ENCODE data around the gene ATP8A1. TPM values are rescaled to one million over a fixed set of nuclear protein-coding genes. Genes with fewer than 3 reads are reported as not detected.
A peak's percentile ranks its signal among the peaks of the same experiment; 100 is the strongest.

Gene ATP8A1
- total RNA-seq, 2 donors from 2014 or later = 43.3 to 59.2 TPM

DNA sequence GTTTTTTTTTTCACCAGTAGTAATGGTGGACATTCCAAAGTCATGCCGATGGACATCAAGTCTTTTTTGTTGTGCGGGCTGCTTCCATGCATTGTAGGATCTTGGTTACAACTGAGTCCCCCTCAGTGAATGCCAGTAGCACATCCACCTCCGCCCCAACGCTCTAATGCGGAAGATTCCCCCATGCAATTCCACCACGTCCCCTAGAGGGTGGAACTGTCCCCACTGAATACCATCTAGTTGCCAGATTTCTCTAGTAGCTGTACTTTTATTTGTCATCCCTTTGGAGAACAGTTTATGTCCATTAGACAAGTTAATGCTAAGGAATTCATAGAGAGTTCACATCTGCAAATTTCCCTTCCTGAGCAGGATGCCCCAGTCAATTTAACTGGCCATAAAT is 252.9 kb downstream of the ATP8A1 start:
- Mint-ChIP-seq H3K36me3 (ENCODE audit: low read depth) (peaks cover 2% of the 10 kb centered on the region), H3K27ac (no peak overlapping the region), H3K4me1 (peaks cover 8% of the 10 kb centered on the region), H3K4me3 (no peak overlapping the region), H3K27me3 (peaks cover 57% of the 10 kb centered on the region)
- DNase-seq (no peak), ATAC-seq (no peak)
- H3K9me3 ChIP-seq (ENCODE audit: control insufficient read depth, low read length, poor library complexity, severe bottlenecking) = no peaks in the 10 kb centered on the region

GRCh38 chr4:42401171-42401570 is 255.7 kb downstream of the ATP8A1 start:
- no peak for ATAC-seq
- DNase-seq = no peak
- H3K9me3 ChIP-seq (ENCODE audit: control insufficient read depth, low read length, poor library complexity, severe bottlenecking) = no peaks in the 10 kb centered on the region
- H3K4me1 Mint-ChIP-seq = peaks cover 15% of the 10 kb centered on the region
- peaks cover 2% of the 10 kb centered on the region for H3K36me3 Mint-ChIP-seq (ENCODE audit: low read depth)
- no peak overlapping the region for H3K27ac Mint-ChIP-seq
- peak overlapping the region; percentile 41 for H3K4me3 Mint-ChIP-seq
- peaks cover 79% of the 10 kb centered on the region for H3K27me3 Mint-ChIP-seq

DNA sequence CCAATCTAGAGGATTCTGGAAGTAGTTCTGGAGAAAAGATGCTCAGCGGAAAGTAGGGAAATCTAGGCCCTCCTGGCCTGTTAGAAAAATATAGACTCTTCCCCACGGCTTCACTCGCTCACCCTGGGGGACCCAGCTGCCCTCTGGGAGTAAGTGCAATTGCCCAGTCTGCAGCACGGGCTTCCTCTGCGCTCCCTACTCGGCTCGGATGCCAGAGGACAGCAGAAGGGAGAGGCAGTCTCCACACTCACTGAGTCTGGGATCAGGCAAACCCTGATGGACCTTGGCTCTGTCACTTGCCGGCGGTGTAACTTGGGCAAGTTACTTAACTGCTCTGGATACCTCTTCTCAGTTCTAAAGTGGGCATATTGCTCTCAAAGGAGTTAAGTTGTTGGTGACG is 257.5 kb downstream of the ATP8A1 start:
- no peak for ATAC-seq
- no peak for DNase-seq
- no peak overlapping the region for H3K27ac Mint-ChIP-seq
- peaks cover 75% of the 10 kb centered on the region for H3K27me3 Mint-ChIP-seq
- H3K4me3 Mint-ChIP-seq = peak overlapping the region; percentile 84
- peaks cover 2% of the 10 kb centered on the region for H3K36me3 Mint-ChIP-seq (ENCODE audit: low read depth)
- H3K9me3 ChIP-seq (ENCODE audit: control insufficient read depth, low read length, poor library complexity, severe bottlenecking) = no peaks in the 10 kb centered on the region
- H3K4me1 Mint-ChIP-seq = peaks cover 15% of the 10 kb centered on the region

DNA sequence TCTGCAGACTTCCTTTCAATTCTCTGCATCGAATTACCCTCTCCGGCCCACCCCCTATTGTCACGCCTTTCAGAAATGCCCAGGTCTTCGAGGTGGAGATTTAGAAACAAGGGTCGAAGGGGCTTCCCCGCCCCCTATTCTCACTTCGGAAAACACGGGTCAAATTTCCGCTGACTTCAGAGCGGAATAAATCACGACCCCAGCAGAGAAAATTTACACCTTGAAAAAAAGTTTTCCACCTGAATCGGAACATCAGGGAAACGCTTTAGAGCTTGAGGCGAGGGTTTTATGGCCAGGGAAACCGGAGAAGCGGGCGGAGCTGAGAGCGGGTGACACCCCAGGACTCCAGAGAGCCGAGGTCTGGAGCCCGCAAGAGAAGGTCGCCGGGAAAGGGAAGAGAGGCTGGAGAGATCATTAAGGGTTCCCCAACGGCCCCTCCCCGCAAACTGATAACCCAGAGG is 258.0 kb downstream of the ATP8A1 start:
- H3K27me3 Mint-ChIP-seq = peaks cover 70% of the 10 kb centered on the region
- peaks cover 2% of the 10 kb centered on the region for H3K36me3 Mint-ChIP-seq (ENCODE audit: low read depth)
- H3K27ac Mint-ChIP-seq = no peak overlapping the region
- ATAC-seq (no peak), DNase-seq (no peak)
- H3K4me3 Mint-ChIP-seq = peak overlapping the region; percentile 84
- no peaks in the 10 kb centered on the region for H3K9me3 ChIP-seq (ENCODE audit: control insufficient read depth, low read length, poor library complexity, severe bottlenecking)
- peaks cover 15% of the 10 kb centered on the region for H3K4me1 Mint-ChIP-seq

- peak overlapping the region; percentile 84 for H3K4me3 Mint-ChIP-seq
- no peak overlapping the region for H3K27ac Mint-ChIP-seq
- no peaks in the 10 kb centered on the region for H3K9me3 ChIP-seq (ENCODE audit: control insufficient read depth, low read length, poor library complexity, severe bottlenecking)
- peaks cover 64% of the 10 kb centered on the region for H3K27me3 Mint-ChIP-seq
- peaks cover 2% of the 10 kb centered on the region for H3K36me3 Mint-ChIP-seq (ENCODE audit: low read depth)
- peaks cover 15% of the 10 kb centered on the region for H3K4me1 Mint-ChIP-seq
- DNase-seq (no peak), ATAC-seq (peak; percentile 44)
Measured at GRCh38 chr4:42398171-42398870, 258.6 kb downstream of the ATP8A1 start.

GRCh38 chr4:42397635-42398170 is 259.2 kb downstream of the ATP8A1 start:
- H3K9me3 ChIP-seq (ENCODE audit: control insufficient read depth, low read length, poor library complexity, severe bottlenecking) = no peaks in the 10 kb centered on the region
- H3K27ac Mint-ChIP-seq = no peak overlapping the region
- no peak for DNase-seq
- peaks cover 58% of the 10 kb centered on the region for H3K27me3 Mint-ChIP-seq
- H3K4me3 Mint-ChIP-seq = peak overlapping the region; percentile 89
- H3K36me3 Mint-ChIP-seq (ENCODE audit: low read depth) = peaks cover 2% of the 10 kb centered on the region
- peaks cover 15% of the 10 kb centered on the region for H3K4me1 Mint-ChIP-seq
- ATAC-seq = peak; percentile 33

GRCh38 chr4:42396752-42397634 is 259.9 kb downstream of the ATP8A1 start, which contains the start of gene SHISA3:
TSS of gene SHISA3 (plus strand) at chr4:42397488. CDS start at chr4:42398057, 569 bp downstream.
- no peak for DNase-seq
- Mint-ChIP-seq H3K4me1 (peaks cover 15% of the 10 kb centered on the region), H3K4me3 (peak within 1 kb of the TSS; percentile 89), H3K27me3 (peaks cover 58% of the 10 kb centered on the region), H3K36me3 (ENCODE audit: low read depth) (peaks cover 2% of the 10 kb centered on the region), H3K27ac (no peak within 1 kb of the TSS)
- peak; percentile 62 for ATAC-seq
- no peaks in the 10 kb centered on the region for H3K9me3 ChIP-seq (ENCODE audit: control insufficient read depth, low read length, poor library complexity, severe bottlenecking)

GRCh38 chr4:42396361-42396751 is 260.5 kb downstream of the ATP8A1 start:
- Mint-ChIP-seq H3K4me1 (peaks cover 15% of the 10 kb centered on the region), H3K36me3 (ENCODE audit: low read depth) (peaks cover 2% of the 10 kb centered on the region), H3K27me3 (peaks cover 60% of the 10 kb centered on the region), H3K4me3 (peak overlapping the region; percentile 89), H3K27ac (no peak overlapping the region)
- no peak for DNase-seq
- ATAC-seq = no peak
- no peaks in the 10 kb centered on the region for H3K9me3 ChIP-seq (ENCODE audit: control insufficient read depth, low read length, poor library complexity, severe bottlenecking)

GRCh38 chr4:42395595-42395994 is 261.3 kb downstream of the ATP8A1 start:
- no peak overlapping the region for H3K27ac Mint-ChIP-seq
- H3K27me3 Mint-ChIP-seq = peaks cover 52% of the 10 kb centered on the region
- no peaks in the 10 kb centered on the region for H3K9me3 ChIP-seq (ENCODE audit: control insufficient read depth, low read length, poor library complexity, severe bottlenecking)
- H3K36me3 Mint-ChIP-seq (ENCODE audit: low read depth) = peaks cover 2% of the 10 kb centered on the region
- DNase-seq = no peak
- H3K4me1 Mint-ChIP-seq = peaks cover 15% of the 10 kb centered on the region
- no peak for ATAC-seq
- no peak overlapping the region for H3K4me3 Mint-ChIP-seq

GRCh38 chr4:42392436-42392835 is 264.5 kb downstream of the ATP8A1 start:
- H3K9me3 ChIP-seq (ENCODE audit: control insufficient read depth, low read length, poor library complexity, severe bottlenecking) = no peaks in the 10 kb centered on the region
- peaks cover 31% of the 10 kb centered on the region for H3K27me3 Mint-ChIP-seq
- no peak overlapping the region for H3K27ac Mint-ChIP-seq
- ATAC-seq (no peak), DNase-seq (no peak)
- no peak overlapping the region for H3K4me3 Mint-ChIP-seq
- peaks cover 5% of the 10 kb centered on the region for H3K4me1 Mint-ChIP-seq
- H3K36me3 Mint-ChIP-seq (ENCODE audit: low read depth) = peaks cover 2% of the 10 kb centered on the region

- no peaks in the 10 kb centered on the region for H3K9me3 ChIP-seq (ENCODE audit: control insufficient read depth, low read length, poor library complexity, severe bottlenecking)
- H3K36me3 Mint-ChIP-seq (ENCODE audit: low read depth) = peaks cover 2% of the 10 kb centered on the region
- ATAC-seq (no peak), DNase-seq (no peak)
- no peak overlapping the region for H3K27ac Mint-ChIP-seq
- H3K4me1 Mint-ChIP-seq = peaks cover 5% of the 10 kb centered on the region
- no peak overlapping the region for H3K4me3 Mint-ChIP-seq
- H3K27me3 Mint-ChIP-seq = peaks cover 29% of the 10 kb centered on the region
Measured at GRCh38 chr4:42391981-42392380, 264.9 kb downstream of the ATP8A1 start.

DNA sequence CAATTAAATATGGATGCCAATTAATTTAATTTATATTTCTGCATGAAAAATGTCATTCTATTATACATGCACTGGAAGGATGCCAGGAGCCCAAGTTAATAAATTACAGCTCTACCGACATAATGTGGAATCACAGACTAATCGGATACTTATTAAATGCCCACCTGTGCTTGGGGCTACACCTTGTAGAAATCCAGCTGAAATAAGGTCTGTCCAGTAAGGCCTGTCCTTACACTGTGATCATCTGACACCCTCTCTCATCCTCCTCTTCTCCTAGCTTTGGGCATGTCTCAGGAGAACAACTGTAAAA is 265.6 kb downstream of the ATP8A1 start:
- peaks cover 2% of the 10 kb centered on the region for H3K36me3 Mint-ChIP-seq (ENCODE audit: low read depth)
- H3K27me3 Mint-ChIP-seq = peaks cover 29% of the 10 kb centered on the region
- ATAC-seq = no peak
- peaks cover under 1% of the 10 kb centered on the region for H3K4me1 Mint-ChIP-seq
- H3K4me3 Mint-ChIP-seq = no peak overlapping the region
- no peak for DNase-seq
- no peaks in the 10 kb centered on the region for H3K9me3 ChIP-seq (ENCODE audit: control insufficient read depth, low read length, poor library complexity, severe bottlenecking)
- H3K27ac Mint-ChIP-seq = no peak overlapping the region

- Mint-ChIP-seq H3K4me3 (no peak overlapping the region), H3K36me3 (ENCODE audit: low read depth) (peaks cover 2% of the 10 kb centered on the region), H3K27ac (no peak overlapping the region), H3K4me1 (no peaks in the 10 kb centered on the region), H3K27me3 (peaks cover 30% of the 10 kb centered on the region)
- DNase-seq (no peak), ATAC-seq (no peak)
- no peaks in the 10 kb centered on the region for H3K9me3 ChIP-seq (ENCODE audit: control insufficient read depth, low read length, poor library complexity, severe bottlenecking)
Measured at GRCh38 chr4:42390622-42391354, 266.1 kb downstream of the ATP8A1 start.
